ENCODE results near the gene FER. TPM values are rescaled to one million over a fixed set of nuclear protein-coding genes. Genes with fewer than 3 reads are reported as not detected.
"Not testable (repeated sequence)": the region's sequence is repeated elsewhere in the genome, so short reads cannot be mapped to it uniquely, and the experiment has no call there.

FER gene
- polyA plus RNA-seq, 3 donors, result 2.4 to 14.7 (median 6.2) TPM

GRCh38 chr5:108773330-108773729, 25.6 kb downstream of the FER start:
- Histone ChIP-seq H3K4me2 (replicated peaks; ENCODE audit: extremely low read depth, low read length, poor library complexity, severe bottlenecking) (no peak overlapping the region), H3K27me3 (ENCODE audit: control insufficient read depth in 2 of 2, insufficient read depth in 2 of 2, low read length in 2 of 2) (no peaks in the 10 kb centered on the region), H3K27ac (ENCODE audit: low read depth in 1 of 2, low read length in 2 of 2) (no peak overlapping the region), H2AFZ (ENCODE audit: insufficient read depth, low read depth, low read length, poor library complexity, severe bottlenecking) (no peak overlapping the region), H3K36me3 (replicated peaks in 1 of 2; ENCODE audit: control insufficient read depth in 1 of 2, insufficient read depth in 2 of 2, low read length in 2 of 2) (peaks cover 2 to 4% of the 10 kb centered on the region in 2 donors), H3K79me2 (ENCODE audit: insufficient read depth, low read length) (no peaks in the 10 kb centered on the region), H4K20me1 (ENCODE audit: insufficient read depth, low read length) (no peaks in the 10 kb centered on the region), H3K4me3 (replicated peaks in 1 of 3; ENCODE audit: low read depth in 2 of 3, low read length in 3 of 3) (no peak overlapping the region), H3K4me1 (ENCODE audit: control insufficient read depth in 1 of 2, insufficient read depth in 2 of 2, low read length in 2 of 2) (no peaks in the 10 kb centered on the region), H3K9ac (ENCODE audit: insufficient read depth, low read length, poor library complexity, severe bottlenecking) (no peak overlapping the region), H3K9me3 (replicated peaks in 1 of 2; ENCODE audit: control insufficient read depth in 1 of 2, insufficient read depth in 1 of 2, low read length in 2 of 2) (peaks cover 0 to 3% of the 10 kb centered on the region in 2 donors)
- Mint-ChIP-seq H3K9me3 (peaks cover 4 to 12% (median 10%) of the 10 kb centered on the region in 7 donors), H3K4me3 (no peak overlapping the region), H3K4me1 (no peaks in the 10 kb centered on the region), H3K36me3 (peaks cover 25 to 26% of the 10 kb centered on the region in 2 donors), H3K27ac (no peak overlapping the region), H3K27me3 (ENCODE audit: low read depth in 3 of 3) (peaks cover 0 to 2% (median 2%) of the 10 kb centered on the region in 3 donors)
- intact Hi-C loops (cut with micrococcal nuclease), result no loop called here
- DNase-seq, result no peak
- no peak for TF ChIP-seq CTCF (IDR thresholded peaks at IDR 0.05)
- no CpG with 5 or more reads among the region's 2 CpGs for WGBS (ENCODE audit: insufficient coverage)

- H3K4me1 Mint-ChIP-seq; H3K9ac ChIP-seq (ENCODE audit: insufficient read depth, low read length, poor library complexity, severe bottlenecking); H3K36me3 ChIP-seq (replicated peaks in 1 of 2; ENCODE audit: control insufficient read depth in 1 of 2, insufficient read depth in 2 of 2, low read length in 2 of 2); H3K4me3 Mint-ChIP-seq; DNase-seq; H3K79me2 ChIP-seq (ENCODE audit: insufficient read depth, low read length); H4K20me1 ChIP-seq (ENCODE audit: insufficient read depth, low read length); H3K4me2 ChIP-seq (replicated peaks; ENCODE audit: extremely low read depth, low read length, poor library complexity, severe bottlenecking); H2AFZ ChIP-seq (ENCODE audit: insufficient read depth, low read depth, low read length, poor library complexity, severe bottlenecking); intact Hi-C loops (cut with micrococcal nuclease); H3K4me3 ChIP-seq (replicated peaks in 1 of 3; ENCODE audit: low read depth in 2 of 3, low read length in 3 of 3); H3K27ac Mint-ChIP-seq; H3K9me3 ChIP-seq (replicated peaks in 1 of 2; ENCODE audit: control insufficient read depth in 1 of 2, insufficient read depth in 1 of 2, low read length in 2 of 2); H3K4me1 ChIP-seq (ENCODE audit: control insufficient read depth in 1 of 2, insufficient read depth in 2 of 2, low read length in 2 of 2); H3K27ac ChIP-seq (ENCODE audit: low read depth in 1 of 2, low read length in 2 of 2); H3K27me3 ChIP-seq (ENCODE audit: control insufficient read depth in 2 of 2, insufficient read depth in 2 of 2, low read length in 2 of 2); H3K27me3 Mint-ChIP-seq (ENCODE audit: low read depth in 3 of 3): not testable (repeated sequence)
- no CpG with 5 or more reads among the region's 2 CpGs for WGBS (ENCODE audit: insufficient coverage)
- Mint-ChIP-seq H3K36me3 (peaks cover 25 to 27% of the 10 kb centered on the region in 2 donors), H3K9me3 (peaks cover 6 to 12% (median 10%) of the 10 kb centered on the region in 7 donors)
These were observed 26.4 kb downstream of the FER start for GRCh38 chr5:108774079-108774478.

GRCh38 chr5:108777582-108777981, 29.9 kb downstream of the FER start:
- 100% methylated on average over 1 of the region's 3 CpGs for WGBS (ENCODE audit: insufficient coverage)
- not testable (repeated sequence) for H3K4me1 Mint-ChIP-seq

GRCh38 chr5:108784577-108784976, 36.9 kb downstream of the FER start:
- DNase-seq; H2AFZ ChIP-seq (ENCODE audit: insufficient read depth, low read depth, low read length, poor library complexity, severe bottlenecking); H3K4me3 ChIP-seq (replicated peaks in 1 of 3; ENCODE audit: low read depth in 2 of 3, low read length in 3 of 3); H4K20me1 ChIP-seq (ENCODE audit: insufficient read depth, low read length); H3K27me3 Mint-ChIP-seq (ENCODE audit: low read depth in 3 of 3); H3K4me2 ChIP-seq (replicated peaks; ENCODE audit: extremely low read depth, low read length, poor library complexity, severe bottlenecking); H3K4me1 Mint-ChIP-seq; H3K27me3 ChIP-seq (ENCODE audit: control insufficient read depth in 2 of 2, insufficient read depth in 2 of 2, low read length in 2 of 2); H3K9ac ChIP-seq (ENCODE audit: insufficient read depth, low read length, poor library complexity, severe bottlenecking); H3K27ac ChIP-seq (ENCODE audit: low read depth in 1 of 2, low read length in 2 of 2); H3K4me1 ChIP-seq (ENCODE audit: control insufficient read depth in 1 of 2, insufficient read depth in 2 of 2, low read length in 2 of 2); intact Hi-C loops (cut with micrococcal nuclease); H3K79me2 ChIP-seq (ENCODE audit: insufficient read depth, low read length); H3K4me3 Mint-ChIP-seq: not testable (repeated sequence)
- Histone ChIP-seq H3K9me3 (replicated peaks in 1 of 2; ENCODE audit: control insufficient read depth in 1 of 2, insufficient read depth in 1 of 2, low read length in 2 of 2) (peaks cover 19 to 37% of the 10 kb centered on the region in 2 donors), H3K36me3 (replicated peaks in 1 of 2; ENCODE audit: control insufficient read depth in 1 of 2, insufficient read depth in 2 of 2, low read length in 2 of 2) (peaks cover 0 to 22% of the 10 kb centered on the region in 2 donors)
- 100% methylated on average over 3 of the region's 4 CpGs for WGBS (ENCODE audit: insufficient coverage)
- Mint-ChIP-seq H3K36me3 (peaks cover 27 to 52% of the 10 kb centered on the region in 2 donors), H3K27ac (peak overlapping the region in 1 of 7 donors; percentile 42), H3K9me3 (peaks cover 18 to 40% (median 28%) of the 10 kb centered on the region in 7 donors)

More at GRCh38 chr5:108777582-108777981, 29.9 kb downstream of the FER start:
- H2AFZ ChIP-seq (ENCODE audit: insufficient read depth, low read depth, low read length, poor library complexity, severe bottlenecking); H3K27me3 Mint-ChIP-seq (ENCODE audit: low read depth in 3 of 3); H3K9me3 ChIP-seq (replicated peaks in 1 of 2; ENCODE audit: control insufficient read depth in 1 of 2, insufficient read depth in 1 of 2, low read length in 2 of 2); H4K20me1 ChIP-seq (ENCODE audit: insufficient read depth, low read length); H3K27ac Mint-ChIP-seq; H3K4me3 Mint-ChIP-seq; intact Hi-C loops (cut with micrococcal nuclease); H3K9ac ChIP-seq (ENCODE audit: insufficient read depth, low read length, poor library complexity, severe bottlenecking); H3K79me2 ChIP-seq (ENCODE audit: insufficient read depth, low read length); H3K27ac ChIP-seq (ENCODE audit: low read depth in 1 of 2, low read length in 2 of 2); DNase-seq; H3K4me3 ChIP-seq (replicated peaks in 1 of 3; ENCODE audit: low read depth in 2 of 3, low read length in 3 of 3); H3K27me3 ChIP-seq (ENCODE audit: control insufficient read depth in 2 of 2, insufficient read depth in 2 of 2, low read length in 2 of 2); H3K4me1 ChIP-seq (ENCODE audit: control insufficient read depth in 1 of 2, insufficient read depth in 2 of 2, low read length in 2 of 2); H3K4me2 ChIP-seq (replicated peaks; ENCODE audit: extremely low read depth, low read length, poor library complexity, severe bottlenecking); H3K36me3 ChIP-seq (replicated peaks in 1 of 2; ENCODE audit: control insufficient read depth in 1 of 2, insufficient read depth in 2 of 2, low read length in 2 of 2): not testable (repeated sequence)
- H3K9me3 Mint-ChIP-seq, result peaks cover 6 to 15% (median 10%) of the 10 kb centered on the region in 7 donors
- H3K36me3 Mint-ChIP-seq, result peaks cover 20 to 23% of the 10 kb centered on the region in 2 donors

Data from CD14-positive monocyte (primary cell).